Measurements from ENCODE around the gene BTBD19.
A peak's percentile ranks its signal among the peaks of the same experiment; 100 is the strongest.
"Not testable (repeated sequence)": the region's sequence is repeated elsewhere in the genome, so short reads cannot be mapped to it uniquely, and the experiment has no call there.

The BTBD19 gene

GRCh38 chr1:44829506-44830384, 21.4 kb downstream of the BTBD19 start:
- DNase-seq, result no peak

GRCh38 chr1:44830900-44831304, 22.6 kb downstream of the BTBD19 start:
- no peak for DNase-seq

DNA sequence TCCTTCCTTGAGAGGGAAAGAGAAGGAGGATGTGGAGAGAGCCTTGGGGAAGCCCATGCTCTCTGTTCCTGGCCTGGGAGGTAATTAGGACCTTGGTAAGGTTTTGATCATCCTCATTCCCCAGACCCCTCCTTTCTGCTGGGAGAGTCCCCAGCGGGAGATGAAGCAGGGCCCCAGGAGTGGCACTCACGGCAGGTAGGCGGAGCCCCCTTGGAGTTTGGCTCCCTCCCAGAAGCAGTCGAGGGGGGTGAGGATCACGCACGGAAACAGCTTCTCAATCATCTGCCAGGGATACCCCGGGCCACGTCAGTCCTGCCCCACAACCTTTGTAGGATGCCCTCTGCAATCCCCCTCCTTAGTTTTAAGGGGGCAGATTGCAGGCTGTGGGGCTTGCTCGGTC, 23.2 kb downstream of the BTBD19 start:
- peak; percentile 34 for DNase-seq

DNA sequence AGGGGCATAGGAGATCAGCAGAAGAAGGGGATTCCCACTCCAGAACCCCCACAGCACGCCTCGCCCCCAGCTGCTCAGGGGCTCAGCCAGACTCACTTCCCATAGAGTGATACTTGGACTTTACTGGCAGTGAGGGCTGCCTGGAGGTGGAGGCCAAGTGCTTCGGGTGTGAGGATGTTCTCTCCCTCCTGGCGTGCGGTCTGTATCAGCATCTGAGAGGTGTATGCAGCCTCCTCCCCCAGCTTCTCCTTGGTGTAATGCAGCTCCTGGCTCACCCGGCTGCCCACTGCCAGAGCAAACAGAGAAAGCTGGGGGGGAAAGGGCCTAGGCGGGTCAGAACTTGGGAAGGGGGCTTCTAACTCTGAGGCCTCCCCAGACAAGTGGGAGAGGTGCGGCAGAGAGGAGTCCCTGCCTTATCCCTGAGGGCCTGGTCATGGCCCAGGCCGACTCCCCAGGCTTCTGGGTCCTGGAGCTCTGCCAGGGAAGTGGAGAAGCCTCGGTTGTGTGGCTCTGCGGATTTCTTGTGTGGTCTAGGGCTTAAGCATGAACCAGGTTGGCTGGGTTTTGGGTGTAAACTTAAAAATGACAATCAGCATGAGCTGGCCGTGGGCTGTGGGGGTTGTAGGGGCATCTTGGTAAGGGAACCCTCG, 23.9 kb downstream of the BTBD19 start:
- no peak for DNase-seq

GRCh38 chr1:44834328-44834727, 26.0 kb downstream of the BTBD19 start:
- DNase-seq, result no peak

DNA sequence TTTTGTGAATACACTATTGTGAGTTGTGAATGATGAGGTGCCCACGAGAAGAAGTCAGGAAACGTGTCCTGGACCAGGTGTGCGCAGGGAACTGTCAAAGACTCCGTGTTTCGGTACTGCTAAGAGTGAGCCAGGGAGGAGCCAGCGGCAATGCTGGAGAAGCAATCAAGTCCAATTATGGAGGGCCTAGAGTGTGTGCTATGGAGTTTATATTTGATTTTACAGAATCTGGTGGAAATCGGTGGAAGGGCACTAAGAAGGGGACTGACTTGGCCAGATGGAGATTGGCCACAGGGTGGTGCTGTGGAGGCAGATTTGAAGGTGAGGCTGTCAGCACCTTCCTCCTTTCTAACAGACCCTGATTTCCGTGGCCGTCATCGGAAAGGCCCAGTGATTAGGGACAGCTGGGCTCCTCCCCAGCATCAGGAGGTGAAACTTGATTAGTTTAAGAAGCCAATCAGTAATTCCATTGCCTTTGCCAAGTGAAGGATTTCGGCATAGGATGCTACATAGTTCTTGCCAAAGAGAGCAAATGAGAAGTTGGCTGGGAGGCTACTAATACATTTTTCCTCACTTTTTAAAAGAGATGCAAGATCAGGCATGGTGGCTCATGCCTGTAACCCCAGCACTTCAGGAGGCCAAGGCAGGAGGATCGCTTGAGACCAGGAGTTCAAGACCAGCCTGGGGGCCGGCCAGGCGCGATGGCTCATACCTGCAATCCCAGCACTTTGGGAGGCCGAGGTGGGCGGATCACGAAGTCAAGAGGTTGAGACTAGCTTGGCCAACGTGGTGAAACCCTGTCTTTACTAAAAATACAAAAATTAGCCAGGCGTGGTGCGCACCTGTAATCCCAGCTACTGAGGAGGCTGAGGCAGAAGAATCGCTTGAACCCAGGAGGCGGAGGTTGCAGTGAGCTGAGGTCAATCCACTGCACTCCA, 27.7 kb downstream of the BTBD19 start:
- peak; percentile 71 for DNase-seq

DNA sequence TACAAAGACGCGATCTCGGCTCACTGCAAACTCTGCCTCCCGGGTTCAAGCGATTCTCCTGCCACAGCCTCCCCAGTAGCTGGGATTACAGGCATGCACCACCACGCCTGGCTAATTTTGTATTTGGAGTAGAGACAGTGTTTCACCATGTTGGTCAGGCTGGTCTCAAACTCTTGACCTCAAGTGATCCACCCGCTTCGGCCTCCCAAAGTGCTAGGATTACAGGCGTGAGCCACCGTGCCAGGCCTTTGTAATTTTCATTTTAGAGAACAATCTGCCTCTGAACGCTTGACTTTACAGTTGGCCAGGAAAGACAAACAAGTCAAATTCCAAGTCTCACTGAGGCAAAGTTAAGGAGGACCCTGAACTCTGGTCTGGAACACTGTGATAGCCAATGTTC, 30.0 kb downstream of the BTBD19 start:
- DNase-seq, result not testable (repeated sequence)

DNA sequence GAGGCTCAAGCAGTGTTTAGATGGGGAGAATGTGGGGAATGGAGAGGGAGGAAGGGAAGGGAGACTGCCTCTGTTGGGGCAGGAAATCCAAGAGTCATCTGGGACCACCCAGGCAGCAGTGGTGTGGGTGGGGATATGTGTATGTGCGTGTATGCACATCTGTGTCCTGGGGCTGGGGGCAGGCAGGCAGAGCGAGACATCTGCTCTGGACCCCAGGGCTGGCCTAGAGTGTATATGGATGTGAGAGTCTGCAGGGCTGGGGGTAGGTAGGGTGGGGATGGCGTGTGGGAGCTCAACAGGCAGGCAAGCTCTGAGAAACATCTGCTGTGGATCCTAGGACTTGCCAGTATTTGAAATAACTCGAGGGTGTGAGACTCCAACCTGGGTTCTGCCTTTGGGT, 31.3 kb downstream of the BTBD19 start:
- no peak for DNase-seq

DNA sequence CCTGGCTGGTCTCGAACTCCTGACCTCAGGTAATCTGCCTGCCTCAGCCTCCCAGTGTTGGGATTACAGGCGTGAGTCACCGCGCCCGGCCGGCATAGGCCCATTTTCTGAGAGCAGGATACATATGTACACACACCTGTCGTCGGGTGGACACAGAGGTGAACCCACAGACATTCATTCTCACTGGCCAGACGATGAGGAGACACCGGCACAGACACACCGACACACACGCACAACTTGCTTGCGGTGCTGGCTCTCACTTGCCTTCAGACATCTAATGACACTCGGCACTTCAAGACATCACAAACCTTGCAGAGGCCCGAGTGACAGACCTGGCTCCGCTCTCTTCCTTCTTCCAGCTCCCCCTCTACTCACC, 34.2 kb downstream of the BTBD19 start:
- DNase-seq, result no peak

- peak; percentile 87 for DNase-seq
Measured at GRCh38 chr1:44842862-44843655, 34.7 kb downstream of the BTBD19 start, which contains the start of gene PTCH2. Gene PTCH2 (minus strand): TSS chr1:44843253. CDS start chr1:44842932, 321 bp downstream.

- no peak for DNase-seq
Measured at GRCh38 chr1:44846985-44847384, 38.7 kb downstream of the BTBD19 start.

GRCh38 chr1:44847845-44848244, 39.5 kb downstream of the BTBD19 start:
- DNase-seq, result no peak

DNA sequence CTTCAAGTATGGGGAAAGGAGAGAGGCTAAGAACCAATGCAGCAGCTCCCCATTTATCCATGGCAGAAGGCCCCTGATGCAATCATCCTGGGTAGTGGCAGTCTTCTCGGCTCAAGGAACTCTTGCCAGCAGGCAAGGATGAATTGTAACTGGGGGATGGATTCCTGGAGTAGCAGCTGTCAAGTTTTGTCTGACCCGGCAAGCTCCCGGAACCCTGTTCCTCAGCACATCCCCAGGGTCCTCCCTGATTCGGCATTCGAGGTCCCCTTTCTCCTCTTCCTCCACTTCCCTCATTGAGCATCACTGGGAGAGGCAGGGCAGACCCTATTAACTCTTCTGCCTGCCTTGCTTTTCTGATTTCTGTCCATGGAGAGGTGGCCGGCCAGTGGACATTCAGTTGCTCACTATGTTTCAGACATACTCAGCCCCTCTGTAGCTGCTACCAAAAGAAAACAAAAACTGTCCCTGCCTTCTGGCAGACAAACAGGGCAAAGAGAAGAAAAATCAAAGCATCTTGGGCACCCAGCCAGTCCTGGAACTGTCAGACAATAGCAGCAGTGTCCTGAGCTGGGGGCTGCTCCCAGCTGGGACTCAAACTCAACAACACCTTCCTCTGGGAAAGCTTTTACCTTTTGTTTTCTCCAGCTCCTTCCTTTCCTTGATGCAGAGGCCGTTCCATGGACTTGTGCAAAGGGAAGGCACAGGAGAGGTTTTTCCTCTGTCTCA, 40.3 kb downstream of the BTBD19 start:
- no peak for DNase-seq

DNA sequence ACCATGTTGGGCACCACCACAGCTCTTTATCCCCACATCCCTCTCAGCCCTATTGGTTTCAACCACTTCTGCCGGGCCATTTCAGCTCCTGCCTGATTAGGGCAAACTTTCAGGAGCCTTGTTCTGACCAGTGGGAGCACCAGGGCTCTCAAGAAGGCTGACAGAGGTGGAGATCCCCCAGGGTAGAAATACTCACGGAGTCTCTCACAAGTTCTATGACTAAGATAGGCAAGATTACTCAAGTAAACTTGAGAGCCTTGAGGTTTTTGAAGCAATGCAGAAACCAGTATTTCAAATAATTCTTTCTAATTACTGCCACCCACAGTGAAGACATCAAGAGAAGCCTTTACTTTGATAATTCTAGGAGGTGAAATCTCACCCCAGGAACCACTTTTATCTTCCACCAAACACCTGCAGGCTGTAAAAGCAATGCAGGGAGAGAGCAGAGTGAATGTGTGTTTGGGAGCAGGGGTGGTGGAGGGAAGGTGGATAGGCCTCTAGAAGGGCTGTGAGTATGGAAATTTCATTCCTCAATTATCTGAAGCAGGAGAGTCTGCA, 41.3 kb downstream of the BTBD19 start:
- DNase-seq, result no peak

- DNase-seq, result no peak
Measured at GRCh38 chr1:44851308-44851707, 43.0 kb downstream of the BTBD19 start.

- no peak for DNase-seq
Measured at GRCh38 chr1:44853201-44853600, 44.9 kb downstream of the BTBD19 start.

- DNase-seq, result no peak
Measured at GRCh38 chr1:44854970-44855369, 46.6 kb downstream of the BTBD19 start.

DNA sequence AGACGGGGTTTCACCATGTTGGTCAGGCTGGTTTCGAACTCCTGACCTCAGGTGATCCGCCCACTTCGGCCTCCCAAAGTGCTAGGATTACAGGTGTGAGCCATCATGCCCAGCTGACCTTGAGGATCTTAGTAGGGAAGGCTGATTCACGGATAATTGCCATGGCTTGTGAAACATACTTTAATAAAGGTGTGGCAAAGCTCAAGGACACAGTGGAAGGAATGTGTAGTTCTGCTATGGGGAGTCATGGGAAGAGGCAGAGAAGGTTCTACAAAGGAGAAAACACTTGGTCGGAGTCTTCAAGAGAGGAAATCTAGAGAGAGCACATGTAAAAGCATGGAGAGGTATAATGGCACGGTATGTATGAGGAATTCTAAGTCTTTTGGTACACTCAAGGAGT, 47.4 kb downstream of the BTBD19 start:
- no peak for DNase-seq

DNA sequence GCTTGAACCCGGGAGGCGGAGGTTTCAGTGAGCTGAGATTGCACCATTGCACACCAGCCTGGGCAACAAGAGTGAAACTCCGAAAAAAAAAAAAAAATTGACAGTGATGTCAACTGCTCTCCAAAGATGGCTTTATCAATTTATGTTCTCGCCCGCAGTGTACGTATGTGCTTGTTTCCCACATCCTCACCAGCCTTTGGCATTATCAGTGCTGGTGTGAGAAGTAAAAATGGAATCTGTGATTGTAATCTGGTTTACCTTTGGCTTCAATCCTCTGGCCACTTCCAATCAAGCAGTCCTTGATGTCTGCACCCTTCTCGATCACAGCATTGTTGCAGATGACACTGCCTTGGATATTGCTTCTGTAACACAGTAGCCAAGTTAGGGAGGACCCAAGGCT, 49.1 kb downstream of the BTBD19 start:
- no peak for DNase-seq

DNA sequence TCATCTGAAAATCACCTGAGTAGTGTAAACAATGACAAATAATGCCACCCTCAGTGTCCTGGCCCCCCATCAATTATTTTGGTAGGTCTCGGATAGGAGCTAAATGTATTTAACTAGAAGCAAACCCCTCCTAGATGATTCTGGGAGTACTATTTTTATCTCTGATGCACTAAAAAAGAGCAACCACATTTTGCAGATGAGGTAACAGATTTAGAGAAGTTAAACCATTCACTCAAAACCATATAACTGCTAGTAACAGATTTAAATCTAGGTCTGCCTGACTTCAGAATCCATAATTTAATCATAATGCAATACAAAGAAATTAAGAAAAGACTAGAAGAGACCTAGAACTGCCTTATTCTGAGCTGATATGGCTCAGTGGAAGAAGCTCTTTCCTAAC, 52.0 kb downstream of the BTBD19 start:
- no peak for DNase-seq

DNA sequence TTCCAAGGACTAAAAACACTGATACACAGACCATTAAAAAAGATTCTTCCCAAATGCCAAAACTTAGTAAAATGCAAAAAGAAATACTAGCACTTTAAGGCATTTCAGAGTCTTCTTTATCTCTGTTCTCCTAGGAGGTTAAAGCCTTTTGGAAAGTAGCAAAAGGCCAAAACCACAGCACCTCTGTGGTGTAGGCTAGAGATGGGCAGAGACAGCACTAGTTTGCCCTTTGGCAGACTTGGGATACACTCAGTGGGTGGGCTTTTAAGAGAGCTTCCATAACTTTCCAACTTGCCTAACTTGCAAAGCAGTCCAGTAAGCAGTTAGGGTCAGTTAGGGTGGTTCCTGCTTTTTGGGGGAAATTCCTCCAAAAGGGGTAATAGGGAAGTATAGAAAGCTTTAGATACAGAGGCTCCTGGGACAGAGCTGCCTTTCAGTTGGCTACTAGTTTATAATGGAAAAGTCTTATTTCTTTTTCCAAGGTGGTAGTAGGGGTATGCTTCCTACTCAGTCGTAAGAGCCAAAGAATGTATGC, 52.6 kb downstream of the BTBD19 start:
- DNase-seq, result no peak

All from NCI-H1105 (cell line).